HG03378 (cell line): ENCODE measurements around the gene ANKRD12.

Source experiments
- ATAC-seq: cut with Tn5 transposase; IDR thresholded peaks from one replicate; pipeline ENCODE4 v1.9.1; 2021; ENCODE audit warnings: mild to moderate bottlenecking, moderate library complexity; ENCODE audit not compliant: unreplicated experiment

The ANKRD12 gene

GRCh38 chr18:9285604-9286003 lies 149.0 kb downstream of the ANKRD12 start:
- ATAC-seq: no peak

GRCh38 chr18:9287036-9287435 lies 150.5 kb downstream of the ANKRD12 start:
- no peak for ATAC-seq

- ATAC-seq: no peak
Observed at GRCh38 chr18:9289698-9290097, 153.1 kb downstream of the ANKRD12 start.

GRCh38 chr18:9290156-9290555 lies 153.6 kb downstream of the ANKRD12 start:
- no peak for ATAC-seq

- no peak for ATAC-seq
Observed at GRCh38 chr18:9292047-9292446, 155.5 kb downstream of the ANKRD12 start.

GRCh38 chr18:9293948-9294347 lies 157.4 kb downstream of the ANKRD12 start:
- no peak for ATAC-seq

GRCh38 chr18:9296233-9297006 lies 159.8 kb downstream of the ANKRD12 start:
- no peak for ATAC-seq

- no peak for ATAC-seq
Observed at GRCh38 chr18:9297007-9297393, 160.4 kb downstream of the ANKRD12 start.

GRCh38 chr18:9304388-9305070 lies 167.9 kb downstream of the ANKRD12 start:
- ATAC-seq: no peak

- ATAC-seq: no peak
Observed at GRCh38 chr18:9319333-9319732, 182.8 kb downstream of the ANKRD12 start.

- no peak for ATAC-seq
Observed at GRCh38 chr18:9321017-9321452, 184.5 kb downstream of the ANKRD12 start.

GRCh38 chr18:9321736-9322135 lies 185.2 kb downstream of the ANKRD12 start:
- no peak for ATAC-seq

GRCh38 chr18:9322744-9323143 lies 186.2 kb downstream of the ANKRD12 start:
- ATAC-seq: no peak

- no peak for ATAC-seq
Observed at GRCh38 chr18:9323750-9324445, 187.3 kb downstream of the ANKRD12 start.

GRCh38 chr18:9325716-9326115 lies 189.1 kb downstream of the ANKRD12 start:
- ATAC-seq: no peak

- ATAC-seq: no peak
Observed at GRCh38 chr18:9328776-9329175, 192.2 kb downstream of the ANKRD12 start.

GRCh38 chr18:9329471-9329870 lies 192.9 kb downstream of the ANKRD12 start:
- ATAC-seq: no peak

- ATAC-seq: no peak
Observed at GRCh38 chr18:9330419-9330818, 193.8 kb downstream of the ANKRD12 start.

GRCh38 chr18:9333441-9334328 lies 197.1 kb downstream of the ANKRD12 start:
- peak; percentile 40 for ATAC-seq

- ATAC-seq: peak; percentile 38
Observed at GRCh38 chr18:9334329-9334972, 197.9 kb downstream of the ANKRD12 start, which contains the start of gene TWSG1. TSS of gene TWSG1 (plus strand) at chr18:9334773. CDS start at chr18:9337230, 2,457 bp downstream.
